Osteocyte (in vitro differentiated cells): ENCODE measurements around the gene RCVRN. TPM values are rescaled to one million over a fixed set of nuclear protein-coding genes. Genes with fewer than 3 reads are reported as not detected.

ENCODE experiments used
- DNase-seq: peaks from one replicate; pipeline ENCODE4 v3.0.0; 2021; ENCODE audit warnings: mixed read lengths; ENCODE audit not compliant: unreplicated experiment; ENCODE audit errors: extremely low spot score
- H3K27ac Mint-ChIP-seq: one replicate; pipeline ENCODE4 v1.8.0; 2021; ENCODE audit warnings: mild to moderate bottlenecking, mixed read lengths; ENCODE audit not compliant: unreplicated experiment
- H3K27me3 Mint-ChIP-seq: one replicate; pipeline ENCODE4 v1.8.0; 2021; ENCODE audit warnings: mixed read lengths; ENCODE audit not compliant: unreplicated experiment
- H3K36me3 Mint-ChIP-seq: one replicate; pipeline ENCODE4 v1.8.0; 2021; ENCODE audit warnings: mixed read lengths; ENCODE audit not compliant: unreplicated experiment
- H3K4me1 Mint-ChIP-seq: one replicate; pipeline ENCODE4 v1.8.0; 2021; ENCODE audit warnings: mixed read lengths; ENCODE audit not compliant: unreplicated experiment
- H3K4me3 Mint-ChIP-seq: one replicate; pipeline ENCODE4 v1.8.0; 2021; ENCODE audit warnings: mild to moderate bottlenecking, moderate library complexity, mixed read lengths; ENCODE audit not compliant: unreplicated experiment
- H3K9me3 Mint-ChIP-seq: one replicate; pipeline ENCODE4 v1.8.0; 2021; ENCODE audit warnings: mixed read lengths; ENCODE audit not compliant: unreplicated experiment
- total RNA-seq: library from RNA; stranded (reverse); gene quantifications from 2 replicates; pipeline ENCODE4 v1.2.1, GENCODE V29; 2021
- TF ChIP-seq, protein P1 (sequence below): fragments of 200-600 bp; sonication (generic); IDR thresholded peaks from 2 replicates; pipeline ENCODE4 v1.5.0; 2021; ENCODE audit warnings: antibody characterized with exemption, mild to moderate bottlenecking, moderate library complexity

RCVRN gene
- total RNA-seq, 1 donor from 2014 or later: not detected

DNA sequence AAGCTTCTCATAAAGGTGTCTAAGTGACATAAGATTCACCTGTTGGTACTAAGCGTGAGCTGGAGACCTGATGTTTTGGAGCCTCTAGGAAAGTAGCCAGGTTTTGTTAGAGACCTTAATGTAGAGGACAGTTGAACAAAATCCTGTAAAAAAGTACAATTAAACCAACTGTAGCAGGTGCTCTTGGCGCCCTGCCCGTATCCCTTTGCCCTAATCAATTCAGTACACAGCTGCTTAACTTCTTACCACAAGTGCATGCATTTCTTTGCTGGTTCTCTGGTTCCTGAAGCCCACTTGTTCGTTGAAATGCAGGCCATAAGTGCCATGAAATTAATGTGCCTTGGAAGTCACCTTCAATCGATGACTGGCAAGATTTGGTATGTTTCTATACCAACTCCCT is 54.9 kb downstream of the RCVRN start:
- DNase-seq: no peak
- peaks cover 3% of the 10 kb centered on the region for H3K9me3 Mint-ChIP-seq
- TF ChIP-seq, protein P1, sequence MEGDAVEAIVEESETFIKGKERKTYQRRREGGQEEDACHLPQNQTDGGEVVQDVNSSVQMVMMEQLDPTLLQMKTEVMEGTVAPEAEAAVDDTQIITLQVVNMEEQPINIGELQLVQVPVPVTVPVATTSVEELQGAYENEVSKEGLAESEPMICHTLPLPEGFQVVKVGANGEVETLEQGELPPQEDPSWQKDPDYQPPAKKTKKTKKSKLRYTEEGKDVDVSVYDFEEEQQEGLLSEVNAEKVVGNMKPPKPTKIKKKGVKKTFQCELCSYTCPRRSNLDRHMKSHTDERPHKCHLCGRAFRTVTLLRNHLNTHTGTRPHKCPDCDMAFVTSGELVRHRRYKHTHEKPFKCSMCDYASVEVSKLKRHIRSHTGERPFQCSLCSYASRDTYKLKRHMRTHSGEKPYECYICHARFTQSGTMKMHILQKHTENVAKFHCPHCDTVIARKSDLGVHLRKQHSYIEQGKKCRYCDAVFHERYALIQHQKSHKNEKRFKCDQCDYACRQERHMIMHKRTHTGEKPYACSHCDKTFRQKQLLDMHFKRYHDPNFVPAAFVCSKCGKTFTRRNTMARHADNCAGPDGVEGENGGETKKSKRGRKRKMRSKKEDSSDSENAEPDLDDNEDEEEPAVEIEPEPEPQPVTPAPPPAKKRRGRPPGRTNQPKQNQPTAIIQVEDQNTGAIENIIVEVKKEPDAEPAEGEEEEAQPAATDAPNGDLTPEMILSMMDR: no peak
- peaks cover 4% of the 10 kb centered on the region for H3K4me1 Mint-ChIP-seq
- no peak overlapping the region for H3K4me3 Mint-ChIP-seq
- no peak overlapping the region for H3K27ac Mint-ChIP-seq
- H3K27me3 Mint-ChIP-seq: peaks cover 4% of the 10 kb centered on the region
- no peaks in the 10 kb centered on the region for H3K36me3 Mint-ChIP-seq

Other genes starting within 250 kb of the RCVRN start
- not detected in 2 replicates for gene DHRS7C, start 113.7 kb downstream of the RCVRN start, total RNA-seq
- not detected in 2 replicates for gene GSG1L2, start 83.2 kb downstream of the RCVRN start, total RNA-seq
- gene GLP2R, start 79.3 kb downstream of the RCVRN start, total RNA-seq: 2.0 and 3.2 TPM in 2 replicates